ENCODE measurements around the gene CPNE2. TPM values are rescaled to one million over a fixed set of nuclear protein-coding genes. Genes with fewer than 3 reads are reported as not detected.

The CPNE2 gene
- total RNA-seq: 10 to 100 TPM; 11.8 to 43.6 (median 16.6) TPM
- polyA plus RNA-seq: 10 to 100 TPM in 2 of 3 donors, 1 to 10 TPM in 1; 9.6 to 36.7 (median 29.4) TPM
- long read RNA-seq, donor 1, partial matches to known transcripts: 0 of 5 reads
- long read RNA-seq, donor 1, other reads (novel, unspliced or antisense): 0 of 5 reads
- long read RNA-seq, donor 2, partial matches to known transcripts: 0 of 3 reads
- long read RNA-seq, donor 2, other reads (novel, unspliced or antisense): 0 of 3 reads
- long read RNA-seq, donor 3, partial matches to known transcripts: 0 of 3 reads
- long read RNA-seq, donor 3, other reads (novel, unspliced or antisense): 0 of 3 reads
- long read RNA-seq, donor 4, partial matches to known transcripts: 0 of 2 reads
- long read RNA-seq, donor 4, other reads (novel, unspliced or antisense): 2 of 2 reads
- long read RNA-seq, donor 5, transcript CPNE2-201 (16 exons, 2,645 nt): major isoform, 38 of 47 reads
- long read RNA-seq, donor 5, partial matches to known transcripts: 1 of 47 reads
- long read RNA-seq, donor 5, other reads (novel, unspliced or antisense): 8 of 47 reads
- long read RNA-seq, donor 6, partial matches to known transcripts: 0 of 1 reads
- long read RNA-seq, donor 6, other reads (novel, unspliced or antisense): 1 of 1 reads
- long read RNA-seq, donor 7, partial matches to known transcripts: 0 of 3 reads
- long read RNA-seq, donor 7, other reads (novel, unspliced or antisense): 0 of 3 reads
- long read RNA-seq, donor 8, partial matches to known transcripts: 0 of 24 reads
- long read RNA-seq, donor 8, other reads (novel, unspliced or antisense): 23 of 24 reads
- long read RNA-seq, donor 9, partial matches to known transcripts: 0 of 2 reads
- long read RNA-seq, donor 9, other reads (novel, unspliced or antisense): 0 of 2 reads
- long read RNA-seq, donor 10, partial matches to known transcripts: 9 of 26 reads
- long read RNA-seq, donor 10, other reads (novel, unspliced or antisense): 10 of 26 reads

DNA sequence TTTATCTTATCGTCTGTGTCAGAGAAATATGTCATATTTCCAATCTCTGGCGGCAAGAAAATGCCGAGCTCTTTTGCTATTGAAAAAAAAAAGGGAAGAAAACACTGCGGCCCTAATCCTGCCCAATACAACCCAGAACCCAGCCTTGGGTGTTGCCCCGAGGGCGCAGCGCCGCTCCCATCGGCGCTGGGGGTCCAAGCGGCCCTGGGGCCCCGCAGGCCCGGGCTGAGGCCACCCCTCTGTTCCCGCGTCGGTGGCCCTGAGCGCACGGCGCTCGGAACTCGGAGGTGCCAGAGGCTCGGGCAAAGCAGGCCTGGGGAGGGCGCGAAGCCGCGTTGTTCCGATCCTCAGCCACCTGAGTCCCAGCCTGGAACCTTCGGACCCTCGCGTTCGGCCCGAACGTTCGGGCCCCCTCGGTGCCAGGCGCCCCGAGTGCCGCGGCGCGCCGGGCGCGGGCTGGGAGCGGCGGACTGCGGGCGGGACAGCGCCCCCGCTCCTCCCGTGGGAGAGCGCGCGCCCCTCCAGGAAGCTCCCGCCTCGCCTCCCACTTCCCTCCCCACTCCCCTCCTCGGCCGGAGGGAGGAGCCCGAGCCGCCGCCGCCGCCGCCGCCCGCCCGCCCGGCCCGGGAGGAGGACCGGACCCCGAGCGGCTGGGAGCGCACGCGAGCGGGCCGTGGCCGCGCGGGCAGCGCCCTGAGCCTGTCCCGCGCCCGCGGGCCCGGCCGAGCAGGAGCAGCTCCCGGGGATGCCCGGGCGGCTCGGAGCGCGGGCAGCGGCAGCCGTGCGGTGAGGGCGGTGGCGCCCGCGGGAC is at the start of gene CPNE2:
Gene CPNE2, plus strand, starts transcription at position 609 of the 811 bp plus-strand sequence. CDS start 18,160 bp downstream, outside the sequence.
- Histone ChIP-seq H3K36me3 (replicated peaks in 1 of 2) (no peaks in the 10 kb centered on the region), H3K27me3 (no peaks in the 10 kb centered on the region), H3K27ac (peak within 1 kb of the TSS in 4 of 5 donors; percentile 43 to 78 (median 64)), H3K4me1 (replicated peaks in 1 of 2) (peaks cover 14 to 19% of the 10 kb centered on the region in 2 donors), H3K9me3 (replicated peaks in 1 of 3) (no peaks in the 10 kb centered on the region), H3K4me3 (peak within 1 kb of the TSS in 2 of 4 donors; percentile 62 to 95)
- no peak for TF ChIP-seq CTCF (IDR thresholded peaks at IDR 0.05)
- TF ChIP-seq POLR2A (IDR thresholded peaks at IDR 0.05): peak in 1 of 2 donors; percentile 28
- 0 to 1% (median 0%) methylated on average over 11 to 96 of the region's 100 CpGs for WGBS, 4 donors
- intact Hi-C loops (cut with DNase I): loop anchor here in 1 of 2 donors (10.0 kb wide), 1 partner anchor 193 kb away; the partner anchor contains the start of gene PLLP
- DNase-seq: peak in 5 of 7 donors; percentile 37 to 61 (median 42)

GRCh38 chr16:57043248-57043647 is 49.1 kb upstream of the CPNE2 start:
- DNase-seq: no peak
- WGBS, 4 donors: 82 to 94% (median 86%) methylated on average over 8 to 9 of the region's 9 CpGs
- Histone ChIP-seq H3K9me3 (replicated peaks in 1 of 3) (no peaks in the 10 kb centered on the region), H3K4me3 (no peak overlapping the region), H3K4me1 (replicated peaks in 1 of 2) (peaks cover 0 to 22% of the 10 kb centered on the region in 2 donors), H3K27ac (no peak overlapping the region), H3K36me3 (replicated peaks in 1 of 2) (peaks cover 0 to 5% of the 10 kb centered on the region in 2 donors), H3K27me3 (no peaks in the 10 kb centered on the region)
- intact Hi-C loops (cut with DNase I): loop anchor here in 1 of 2 donors (10.0 kb wide), 1 partner anchor 178 kb away; the partner anchor contains the start of gene SLC12A3
- TF ChIP-seq CTCF (IDR thresholded peaks at IDR 0.05): no peak
- no peak for TF ChIP-seq POLR2A (IDR thresholded peaks at IDR 0.05)

- intact Hi-C loops (cut with DNase I): loop anchor here in 1 of 2 donors (10.0 kb wide), 1 partner anchor 180 kb away; the partner anchor contains the start of gene SLC12A3
- TF ChIP-seq POLR2A (IDR thresholded peaks at IDR 0.05) (no peak), CTCF (IDR thresholded peaks at IDR 0.05) (no peak)
- no peaks in the 10 kb centered on the region for H3K9me3 ChIP-seq (replicated peaks in 1 of 3)
- 83 to 92% (median 88%) methylated on average over 9 to 12 of the region's 12 CpGs for WGBS, 4 donors
- H3K36me3 ChIP-seq (replicated peaks in 1 of 2): peaks cover 0 to 5% of the 10 kb centered on the region in 2 donors
- H3K4me3 ChIP-seq: no peak overlapping the region
- H3K4me1 ChIP-seq (replicated peaks in 1 of 2): peaks cover 0 to 12% of the 10 kb centered on the region in 2 donors
- H3K27ac ChIP-seq: no peak overlapping the region
- no peaks in the 10 kb centered on the region for H3K27me3 ChIP-seq
- DNase-seq: no peak
Measured at GRCh38 chr16:57044931-57045693, 47.3 kb upstream of the CPNE2 start.
